Right atrium auricular region (tissue), 2 donors: Measurements from ENCODE around the gene RYR3. TPM values are rescaled to one million over a fixed set of nuclear protein-coding genes. Genes with fewer than 3 reads are reported as not detected.

Experiments used
- DNase-seq: peaks from one replicate; pipeline ENCODE4 v3.0.0-alpha.2; 2019; ENCODE audit warnings: low spot score
- H3K27ac ChIP-seq, 2 donors: fragments of 200-600 bp; sonication (generic); 1 replicate in 1 of 2; 2 replicates in 1 of 2; pipeline ENCODE4 v1.5.1; 2016 to 2019
- H3K27me3 ChIP-seq, 2 donors: fragments of 200-600 bp; sonication (generic); one replicate each; pipeline versions ENCODE4 v1.5.1 to v1.6.0; 2017 to 2019
- H3K36me3 ChIP-seq: fragments of 200-600 bp; sonication (generic); one replicate; pipeline ENCODE4 v1.5.1; 2016
- H3K4me1 ChIP-seq, 2 donors: fragments of 200-600 bp; sonication (generic); one replicate each; pipeline versions ENCODE4 v1.5.1 to v1.6.0; 2017 to 2019
- H3K4me3 ChIP-seq, 2 donors: fragments of 200-600 bp; sonication (generic); 1 replicate in 1 of 2; 2 replicates in 1 of 2; pipeline ENCODE4 v1.5.1; 2017 to 2019; ENCODE audit warnings: mild to moderate bottlenecking in 1 of 2, moderate library complexity in 1 of 2
- H3K9me3 ChIP-seq, 2 donors: fragments of 200-600 bp; sonication (generic); one replicate each; pipeline ENCODE4 v1.5.1; 2019
- total RNA-seq, 2 donors: library from RNA; depleted of rRNA; stranded (reverse); fragments of >200 nt; gene quantifications; one replicate each; pipeline ENCODE4 v1.1.0, GENCODE V29; 2016
- TF ChIP-seq, protein P1 (sequence below), 2 donors: fragments of 200-600 bp; sonication (generic); IDR thresholded peaks; one replicate each; pipeline ENCODE4 v1.5.1; 2019; ENCODE audit warnings: antibody characterized with exemption in 2 of 2

Gene RYR3
- total RNA-seq, 2 donors from 2014 or later: 0.08 to 0.11 TPM

DNA sequence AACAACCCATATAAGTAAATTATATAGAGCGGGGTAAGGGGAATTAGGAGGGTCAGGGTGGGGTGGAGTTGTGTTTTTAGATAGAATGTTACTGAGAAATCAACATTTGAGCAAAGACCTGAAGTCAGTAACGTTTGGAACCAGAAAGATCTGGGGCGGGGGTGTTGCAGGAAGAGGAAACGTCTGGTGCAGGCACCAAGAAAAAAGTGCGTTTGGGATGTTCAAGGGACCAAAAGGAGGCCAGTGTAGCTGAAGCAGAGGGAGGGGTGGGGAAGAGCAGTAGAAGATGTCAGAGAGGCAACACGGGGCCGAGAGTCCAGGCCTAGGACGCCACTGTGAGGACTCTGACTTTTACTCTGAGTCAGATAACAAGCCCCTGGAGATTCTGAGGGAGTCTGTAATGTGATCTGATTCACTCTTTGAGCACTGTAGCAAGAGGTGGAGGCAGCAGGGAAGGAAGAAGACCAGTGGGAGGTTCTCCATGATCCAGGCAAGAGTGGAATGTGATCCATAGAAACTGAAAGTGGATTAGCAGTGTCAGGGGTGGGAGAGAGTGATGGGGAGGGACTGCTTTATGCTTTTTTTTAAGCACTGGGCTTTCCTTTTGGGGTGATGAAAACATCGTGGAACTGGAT, 478.3 kb downstream of the RYR3 start:
- Histone ChIP-seq H3K4me1 (no peaks in the 10 kb centered on the region), H3K4me3 (no peak overlapping the region), H3K27ac (no peak overlapping the region), H3K9me3 (no peaks in the 10 kb centered on the region), H3K27me3 (no peaks in the 10 kb centered on the region), H3K36me3 (no peaks in the 10 kb centered on the region)
- TF ChIP-seq, protein P1, sequence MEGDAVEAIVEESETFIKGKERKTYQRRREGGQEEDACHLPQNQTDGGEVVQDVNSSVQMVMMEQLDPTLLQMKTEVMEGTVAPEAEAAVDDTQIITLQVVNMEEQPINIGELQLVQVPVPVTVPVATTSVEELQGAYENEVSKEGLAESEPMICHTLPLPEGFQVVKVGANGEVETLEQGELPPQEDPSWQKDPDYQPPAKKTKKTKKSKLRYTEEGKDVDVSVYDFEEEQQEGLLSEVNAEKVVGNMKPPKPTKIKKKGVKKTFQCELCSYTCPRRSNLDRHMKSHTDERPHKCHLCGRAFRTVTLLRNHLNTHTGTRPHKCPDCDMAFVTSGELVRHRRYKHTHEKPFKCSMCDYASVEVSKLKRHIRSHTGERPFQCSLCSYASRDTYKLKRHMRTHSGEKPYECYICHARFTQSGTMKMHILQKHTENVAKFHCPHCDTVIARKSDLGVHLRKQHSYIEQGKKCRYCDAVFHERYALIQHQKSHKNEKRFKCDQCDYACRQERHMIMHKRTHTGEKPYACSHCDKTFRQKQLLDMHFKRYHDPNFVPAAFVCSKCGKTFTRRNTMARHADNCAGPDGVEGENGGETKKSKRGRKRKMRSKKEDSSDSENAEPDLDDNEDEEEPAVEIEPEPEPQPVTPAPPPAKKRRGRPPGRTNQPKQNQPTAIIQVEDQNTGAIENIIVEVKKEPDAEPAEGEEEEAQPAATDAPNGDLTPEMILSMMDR (IDR thresholded peaks at IDR 0.05): no peak
- no peak for DNase-seq

DNA sequence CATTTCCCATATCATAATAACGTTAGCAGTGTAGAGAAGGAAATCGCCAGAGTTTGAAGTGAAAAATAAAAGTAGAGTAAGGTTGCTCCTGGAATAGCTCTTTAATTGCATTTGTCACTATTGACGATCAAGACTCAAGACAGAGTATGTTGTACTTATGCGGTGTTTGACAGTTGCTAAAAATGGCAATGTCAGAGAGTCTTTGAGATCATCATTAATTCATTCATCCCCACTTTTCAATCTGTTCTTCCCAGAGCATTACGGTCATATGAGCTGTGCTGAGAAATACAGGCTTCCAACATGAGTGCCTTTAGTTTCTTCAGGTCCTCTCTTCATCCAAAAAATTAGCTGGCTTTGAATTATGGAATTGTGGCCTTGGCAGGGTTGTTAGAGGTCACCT, 483.7 kb downstream of the RYR3 start:
- no peak for DNase-seq
- Histone ChIP-seq H3K4me3 (no peak overlapping the region), H3K27ac (no peak overlapping the region), H3K4me1 (no peaks in the 10 kb centered on the region), H3K27me3 (no peaks in the 10 kb centered on the region), H3K9me3 (no peaks in the 10 kb centered on the region), H3K36me3 (no peaks in the 10 kb centered on the region)
- TF ChIP-seq, protein P1 (IDR thresholded peaks at IDR 0.05): no peak

GRCh38 chr15:33795070-33795469, 484.3 kb downstream of the RYR3 start:
- Histone ChIP-seq H3K4me1 (no peaks in the 10 kb centered on the region), H3K27ac (no peak overlapping the region), H3K4me3 (no peak overlapping the region), H3K36me3 (no peaks in the 10 kb centered on the region), H3K27me3 (no peaks in the 10 kb centered on the region), H3K9me3 (no peaks in the 10 kb centered on the region)
- no peak for DNase-seq
- TF ChIP-seq, protein P1 (IDR thresholded peaks at IDR 0.05): no peak

DNA sequence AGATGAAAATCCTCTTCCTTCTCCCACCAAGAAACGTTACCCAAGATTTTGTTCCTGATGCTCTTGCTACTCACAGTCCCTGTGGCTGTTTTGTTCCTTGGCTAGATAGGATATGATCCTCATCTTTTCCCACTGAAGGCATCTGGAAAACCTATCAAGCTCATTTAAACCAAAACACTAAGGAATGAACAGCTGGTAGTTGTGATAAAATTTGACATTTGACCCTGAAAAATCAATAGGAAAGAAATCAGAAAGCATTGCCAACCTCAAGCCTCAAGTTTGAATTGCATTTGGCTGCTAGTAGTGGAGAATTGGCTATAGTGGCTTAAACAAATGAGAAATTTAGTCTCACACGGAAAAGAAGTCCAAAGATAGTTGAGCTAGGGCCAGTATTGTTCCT, 486.9 kb downstream of the RYR3 start:
- H3K4me3 ChIP-seq: no peak overlapping the region
- no peaks in the 10 kb centered on the region for H3K27me3 ChIP-seq
- no peaks in the 10 kb centered on the region for H3K36me3 ChIP-seq
- TF ChIP-seq, protein P1 (IDR thresholded peaks at IDR 0.05): no peak
- H3K9me3 ChIP-seq: no peaks in the 10 kb centered on the region
- no peaks in the 10 kb centered on the region for H3K4me1 ChIP-seq
- no peak overlapping the region for H3K27ac ChIP-seq
- no peak for DNase-seq

- H3K27ac ChIP-seq: no peak overlapping the region
- no peak overlapping the region for H3K4me3 ChIP-seq
- no peaks in the 10 kb centered on the region for H3K27me3 ChIP-seq
- H3K36me3 ChIP-seq: no peaks in the 10 kb centered on the region
- DNase-seq: no peak
- no peaks in the 10 kb centered on the region for H3K9me3 ChIP-seq
- no peaks in the 10 kb centered on the region for H3K4me1 ChIP-seq
- TF ChIP-seq, protein P1 (IDR thresholded peaks at IDR 0.05): no peak
Measured at GRCh38 chr15:33801954-33802353, 491.2 kb downstream of the RYR3 start.

DNA sequence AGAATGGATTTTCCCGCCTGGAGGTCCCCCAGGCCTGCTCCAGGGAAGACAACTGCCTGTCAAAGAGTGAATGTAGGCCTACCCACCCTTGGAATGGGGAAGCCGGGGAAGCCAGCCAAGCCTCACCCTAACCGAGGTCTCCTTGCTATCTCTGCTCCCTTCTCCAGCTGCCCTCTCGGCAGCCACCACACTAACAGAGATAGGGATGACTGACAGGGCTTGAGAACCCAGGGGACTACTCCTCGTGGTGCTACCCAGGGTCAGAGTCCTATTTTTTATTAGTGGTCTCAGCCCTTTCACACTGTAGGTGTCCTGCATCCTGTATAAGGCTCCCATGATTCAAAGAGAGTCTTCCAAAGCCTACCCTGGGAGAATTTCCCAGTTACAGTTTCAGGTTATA, 496.9 kb downstream of the RYR3 start:
- no peaks in the 10 kb centered on the region for H3K36me3 ChIP-seq
- TF ChIP-seq, protein P1 (IDR thresholded peaks at IDR 0.05): no peak
- no peak overlapping the region for H3K27ac ChIP-seq
- no peaks in the 10 kb centered on the region for H3K9me3 ChIP-seq
- H3K4me1 ChIP-seq: no peaks in the 10 kb centered on the region
- DNase-seq: no peak
- H3K4me3 ChIP-seq: no peak overlapping the region
- no peaks in the 10 kb centered on the region for H3K27me3 ChIP-seq
